ENCODE measurements around the gene FAM193A. TPM values are rescaled to one million over a fixed set of nuclear protein-coding genes. Genes with fewer than 3 reads are reported as not detected.

Gene FAM193A
- polyA plus RNA-seq, 1 experiment = 5.9 TPM

GRCh38 chr4:2598511-2599303 is 62.3 kb downstream of the FAM193A start:
- TF ChIP-seq, protein P1, sequence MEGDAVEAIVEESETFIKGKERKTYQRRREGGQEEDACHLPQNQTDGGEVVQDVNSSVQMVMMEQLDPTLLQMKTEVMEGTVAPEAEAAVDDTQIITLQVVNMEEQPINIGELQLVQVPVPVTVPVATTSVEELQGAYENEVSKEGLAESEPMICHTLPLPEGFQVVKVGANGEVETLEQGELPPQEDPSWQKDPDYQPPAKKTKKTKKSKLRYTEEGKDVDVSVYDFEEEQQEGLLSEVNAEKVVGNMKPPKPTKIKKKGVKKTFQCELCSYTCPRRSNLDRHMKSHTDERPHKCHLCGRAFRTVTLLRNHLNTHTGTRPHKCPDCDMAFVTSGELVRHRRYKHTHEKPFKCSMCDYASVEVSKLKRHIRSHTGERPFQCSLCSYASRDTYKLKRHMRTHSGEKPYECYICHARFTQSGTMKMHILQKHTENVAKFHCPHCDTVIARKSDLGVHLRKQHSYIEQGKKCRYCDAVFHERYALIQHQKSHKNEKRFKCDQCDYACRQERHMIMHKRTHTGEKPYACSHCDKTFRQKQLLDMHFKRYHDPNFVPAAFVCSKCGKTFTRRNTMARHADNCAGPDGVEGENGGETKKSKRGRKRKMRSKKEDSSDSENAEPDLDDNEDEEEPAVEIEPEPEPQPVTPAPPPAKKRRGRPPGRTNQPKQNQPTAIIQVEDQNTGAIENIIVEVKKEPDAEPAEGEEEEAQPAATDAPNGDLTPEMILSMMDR (IDR thresholded peaks at IDR 0.05; ENCODE audit: low read depth, low read length) = no peak
- DNase-seq (ENCODE audit: low read depth, low spot score) = no peak
- H3K27ac ChIP-seq (ENCODE audit: low read depth, low read length) = no peak overlapping the region
- no peak overlapping the region for H3K4me3 ChIP-seq (ENCODE audit: low read depth, low read length)
- ChIA-PET POLR2A (interaction anchor here (0.7 kb wide), 2 partner anchors 130 to 198 kb away, joined by 4 to 5 read pairs; partner anchors contain the start of gene RNF4), CTCF (no interaction called here)
- no peaks in the 10 kb centered on the region for H3K27me3 ChIP-seq (ENCODE audit: control insufficient read depth, insufficient read depth, low read length)
- no peaks in the 10 kb centered on the region for H3K9me3 ChIP-seq (ENCODE audit: control insufficient read depth, insufficient read depth, low read length)

- Histone ChIP-seq H3K27me3 (ENCODE audit: control insufficient read depth, insufficient read depth, low read length) (no peaks in the 10 kb centered on the region), H3K4me3 (ENCODE audit: low read depth, low read length) (no peak overlapping the region), H3K9me3 (ENCODE audit: control insufficient read depth, insufficient read depth, low read length) (no peaks in the 10 kb centered on the region), H3K27ac (ENCODE audit: low read depth, low read length) (no peak overlapping the region)
- ChIA-PET POLR2A (interaction anchor here (0.7 kb wide), 2 partner anchors 131 to 197 kb away, joined by 4 to 5 read pairs; partner anchors contain the start of gene RNF4), CTCF (no interaction called here)
- TF ChIP-seq, protein P1 (IDR thresholded peaks at IDR 0.05; ENCODE audit: low read depth, low read length) = no peak
- no peak for DNase-seq (ENCODE audit: low read depth, low spot score)
Measured at GRCh38 chr4:2599304-2599654, 62.8 kb downstream of the FAM193A start.

GRCh38 chr4:2600878-2601277 is 64.4 kb downstream of the FAM193A start:
- TF ChIP-seq, protein P1 (IDR thresholded peaks at IDR 0.05; ENCODE audit: low read depth, low read length) = no peak
- H3K27ac ChIP-seq (ENCODE audit: low read depth, low read length) = no peak overlapping the region
- ChIA-PET POLR2A (no interaction called here), CTCF (interaction anchor here (0.6 kb wide), 1 partner anchor 117 kb away, joined by 4 read pairs; no protein-coding TSS in a partner anchor)
- no peaks in the 10 kb centered on the region for H3K9me3 ChIP-seq (ENCODE audit: control insufficient read depth, insufficient read depth, low read length)
- H3K27me3 ChIP-seq (ENCODE audit: control insufficient read depth, insufficient read depth, low read length) = no peaks in the 10 kb centered on the region
- no peak overlapping the region for H3K4me3 ChIP-seq (ENCODE audit: low read depth, low read length)
- DNase-seq (ENCODE audit: low read depth, low spot score) = no peak

GRCh38 chr4:2604614-2605013 is 68.2 kb downstream of the FAM193A start:
- H3K9me3 ChIP-seq (ENCODE audit: control insufficient read depth, insufficient read depth, low read length) = no peaks in the 10 kb centered on the region
- CTCF ChIA-PET = no interaction called here

More at GRCh38 chr4:2604614-2605013, 68.2 kb downstream of the FAM193A start:
- DNase-seq (ENCODE audit: low read depth, low spot score) = no peak
- TF ChIP-seq, protein P1 (IDR thresholded peaks at IDR 0.05; ENCODE audit: low read depth, low read length) = no peak
- no peak overlapping the region for H3K4me3 ChIP-seq (ENCODE audit: low read depth, low read length)
- POLR2A ChIA-PET = interaction anchor here (0.6 kb wide), 1 partner anchor 342 kb away, joined by 5 read pairs; no protein-coding TSS in a partner anchor
- H3K27me3 ChIP-seq (ENCODE audit: control insufficient read depth, insufficient read depth, low read length) = no peaks in the 10 kb centered on the region
- H3K27ac ChIP-seq (ENCODE audit: low read depth, low read length) = no peak overlapping the region

Measured in AG04450 (cell line).